ENCODE data around the gene TMEM156. TPM values are rescaled to one million over a fixed set of nuclear protein-coding genes. Genes with fewer than 3 reads are reported as not detected.

TMEM156 gene
- total RNA-seq, 3 donors from 2014 or later, result 0.44 to 1.3 (median 0.94) TPM

- no peak for TF ChIP-seq CTCF (IDR thresholded peaks at IDR 0.05)
- intact Hi-C loops (cut with DNase I, micrococcal nuclease), result no loop called here
- H3K4me1 ChIP-seq (ENCODE audit: low read depth), result no peaks in the 10 kb centered on the region
- no peaks in the 10 kb centered on the region for H3K9me3 ChIP-seq
- H3K4me3 ChIP-seq, result no peak overlapping the region
- ATAC-seq (no peak), DNase-seq (no peak)
- peaks cover 11% of the 10 kb centered on the region for H3K36me3 ChIP-seq (ENCODE audit: low read depth)
These were observed 96.7 kb downstream of the TMEM156 start for GRCh38 chr4:38935391-38936073.

DNA sequence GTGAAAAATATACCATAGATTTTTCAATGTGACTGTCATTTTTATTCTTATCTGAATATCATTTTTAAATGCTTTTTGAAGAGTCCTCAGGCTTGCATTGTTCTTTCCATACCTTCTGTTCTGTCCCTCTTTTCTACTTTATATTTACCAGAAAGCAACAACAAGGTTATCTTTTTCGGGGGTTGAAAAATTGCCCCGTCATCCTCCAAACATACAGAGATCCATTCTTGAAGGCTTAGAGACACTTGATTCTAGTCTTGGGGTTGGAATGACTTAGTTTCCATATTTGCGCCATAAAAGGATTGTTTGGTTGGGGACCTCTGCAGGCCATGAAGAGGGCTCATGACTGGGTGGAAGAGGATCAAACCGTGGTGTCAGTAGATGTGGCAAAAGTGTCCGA, 101.1 kb downstream of the TMEM156 start:
- no peak for ATAC-seq
- DNase-seq, result no peak
- H3K4me3 ChIP-seq, result no peak overlapping the region
- H3K36me3 ChIP-seq (ENCODE audit: low read depth), result peaks cover 4% of the 10 kb centered on the region
- no peaks in the 10 kb centered on the region for H3K4me1 ChIP-seq (ENCODE audit: low read depth)
- H3K9me3 ChIP-seq, result no peaks in the 10 kb centered on the region
- TF ChIP-seq CTCF (IDR thresholded peaks at IDR 0.05), result no peak
- intact Hi-C loops (cut with DNase I, micrococcal nuclease), result no loop called here

GRCh38 chr4:38930707-38931106, 101.5 kb downstream of the TMEM156 start:
- ATAC-seq, result no peak
- intact Hi-C loops (cut with DNase I, micrococcal nuclease), result no loop called here
- no peaks in the 10 kb centered on the region for H3K4me1 ChIP-seq (ENCODE audit: low read depth)
- H3K9me3 ChIP-seq, result no peaks in the 10 kb centered on the region
- no peak for TF ChIP-seq CTCF (IDR thresholded peaks at IDR 0.05)
- DNase-seq, result no peak
- peaks cover 4% of the 10 kb centered on the region for H3K36me3 ChIP-seq (ENCODE audit: low read depth)
- no peak overlapping the region for H3K4me3 ChIP-seq

GRCh38 chr4:38930204-38930603, 102.0 kb downstream of the TMEM156 start:
- TF ChIP-seq CTCF (IDR thresholded peaks at IDR 0.05), result no peak
- Histone ChIP-seq H3K36me3 (ENCODE audit: low read depth) (peaks cover 4% of the 10 kb centered on the region), H3K9me3 (no peaks in the 10 kb centered on the region), H3K4me1 (ENCODE audit: low read depth) (no peaks in the 10 kb centered on the region), H3K4me3 (no peak overlapping the region)
- ATAC-seq (no peak), DNase-seq (no peak)
- intact Hi-C loops (cut with DNase I, micrococcal nuclease), result no loop called here

DNA sequence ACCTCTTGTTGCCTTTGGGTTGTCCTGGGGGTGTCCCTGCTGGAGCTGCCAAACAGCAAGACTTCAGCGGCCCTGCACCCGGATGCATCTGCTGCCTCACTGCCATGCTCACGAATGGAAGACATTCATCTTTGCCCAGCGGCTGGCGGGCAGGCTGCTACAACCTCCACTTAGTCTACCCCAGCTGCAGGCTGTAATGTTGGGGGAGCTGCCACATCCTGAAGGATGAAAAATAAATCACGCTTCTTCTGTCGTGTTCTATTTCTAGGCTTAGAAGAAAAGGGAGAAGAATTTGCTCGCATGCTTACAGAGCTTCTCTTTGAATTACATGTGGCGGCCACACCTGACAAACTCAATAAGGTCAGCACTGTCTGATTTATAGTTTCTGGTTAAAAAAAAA, 103.2 kb downstream of the TMEM156 start:
- no peaks in the 10 kb centered on the region for H3K9me3 ChIP-seq
- intact Hi-C loops (cut with DNase I, micrococcal nuclease), result no loop called here
- H3K4me1 ChIP-seq (ENCODE audit: low read depth), result no peaks in the 10 kb centered on the region
- TF ChIP-seq CTCF (IDR thresholded peaks at IDR 0.05), result no peak
- H3K4me3 ChIP-seq, result no peak overlapping the region
- DNase-seq (no peak), ATAC-seq (no peak)
- peaks cover 4% of the 10 kb centered on the region for H3K36me3 ChIP-seq (ENCODE audit: low read depth)

- Histone ChIP-seq H3K36me3 (ENCODE audit: low read depth) (peaks cover 3% of the 10 kb centered on the region), H3K4me3 (no peak overlapping the region), H3K9me3 (no peaks in the 10 kb centered on the region), H3K4me1 (ENCODE audit: low read depth) (no peaks in the 10 kb centered on the region)
- DNase-seq, result no peak
- no peak for TF ChIP-seq CTCF (IDR thresholded peaks at IDR 0.05)
- no peak for ATAC-seq
- intact Hi-C loops (cut with DNase I, micrococcal nuclease), result no loop called here
These were observed 103.6 kb downstream of the TMEM156 start for GRCh38 chr4:38928568-38928967.
